M059J (cell line): Measurements from ENCODE around the gene RASGRF2. TPM values are rescaled to one million over a fixed set of nuclear protein-coding genes. Genes with fewer than 3 reads are reported as not detected.

Experiments
- DNase-seq: peaks from one replicate; pipeline ENCODE4 v3.0.0-alpha.2; 2012; ENCODE audit warnings: low read depth
- total RNA-seq: library from RNA; depleted of rRNA; stranded (reverse); fragments of >200 nt; shearing (Covaris generic); gene quantifications from 2 replicates; pipeline ENCODE4 v1.2.3, GENCODE V29; 2014

Gene RASGRF2
- total RNA-seq, 1 experiment from 2014 or later = 2.3 TPM

- peak; percentile 18 for DNase-seq
Measured at GRCh38 chr5:80985600-80986228, 25.6 kb downstream of the RASGRF2 start.

DNA sequence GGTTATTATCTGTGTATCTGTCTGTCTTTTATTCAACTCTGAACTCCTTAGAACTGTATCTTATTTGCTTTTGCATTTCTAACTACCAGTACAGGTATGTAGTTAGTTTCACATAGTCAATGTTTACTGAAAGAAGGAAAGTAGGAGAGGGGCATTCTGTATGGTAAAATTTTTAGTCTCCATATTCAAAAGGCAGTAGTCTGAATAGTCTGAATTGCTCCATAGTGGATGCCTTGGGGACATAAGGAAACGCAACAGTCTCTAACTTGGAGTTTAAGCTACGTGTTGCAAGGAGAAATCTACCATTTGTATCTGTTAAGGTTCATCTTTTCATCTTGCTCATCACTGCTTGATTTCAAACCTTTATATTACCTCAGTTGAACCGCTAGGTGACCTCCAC is 26.2 kb downstream of the RASGRF2 start:
- no peak for DNase-seq

- DNase-seq = no peak
Measured at GRCh38 chr5:80987078-80987766, 27.1 kb downstream of the RASGRF2 start.

GRCh38 chr5:80988419-80988935 is 28.3 kb downstream of the RASGRF2 start:
- no peak for DNase-seq

DNA sequence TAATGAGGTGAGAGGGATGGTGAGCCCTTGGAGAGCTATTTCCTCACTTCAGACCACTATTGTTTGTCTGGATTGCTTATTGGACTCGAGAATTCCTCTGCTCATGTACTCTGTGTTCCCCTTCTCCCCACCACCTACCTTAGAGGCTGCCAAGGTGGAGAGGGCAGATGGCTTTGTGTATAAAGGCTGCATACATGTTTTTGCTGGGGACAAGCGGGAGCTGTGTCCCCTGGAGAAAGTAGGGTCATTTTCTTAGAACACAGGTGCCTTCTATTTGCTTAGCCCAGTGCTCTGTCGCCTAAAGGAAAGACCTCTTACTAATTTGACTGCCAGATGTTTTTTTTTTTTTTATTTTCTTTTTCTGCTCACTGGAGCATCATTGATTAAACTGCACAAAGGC is 29.7 kb downstream of the RASGRF2 start:
- DNase-seq = no peak

DNA sequence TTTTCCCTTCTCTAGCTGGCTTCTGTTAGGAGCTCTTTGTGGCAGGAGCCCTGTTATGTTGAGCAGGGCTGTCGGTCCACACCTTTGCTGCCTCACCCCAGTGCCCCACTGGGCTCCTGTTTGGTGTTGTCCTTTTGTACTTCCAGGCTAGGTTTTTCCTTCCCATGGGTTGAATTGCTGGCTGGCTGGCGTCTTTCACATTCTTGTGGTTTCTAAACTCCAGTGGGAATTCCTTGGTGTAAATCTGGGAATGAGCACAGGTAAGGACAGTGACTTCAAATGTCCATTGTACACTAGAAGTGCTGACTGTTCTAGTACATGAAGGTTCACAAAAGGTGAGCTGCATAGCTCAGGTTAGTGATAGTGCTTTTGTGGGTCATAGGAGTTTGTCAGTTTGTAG is 30.4 kb downstream of the RASGRF2 start:
- peak; percentile 59 for DNase-seq

DNA sequence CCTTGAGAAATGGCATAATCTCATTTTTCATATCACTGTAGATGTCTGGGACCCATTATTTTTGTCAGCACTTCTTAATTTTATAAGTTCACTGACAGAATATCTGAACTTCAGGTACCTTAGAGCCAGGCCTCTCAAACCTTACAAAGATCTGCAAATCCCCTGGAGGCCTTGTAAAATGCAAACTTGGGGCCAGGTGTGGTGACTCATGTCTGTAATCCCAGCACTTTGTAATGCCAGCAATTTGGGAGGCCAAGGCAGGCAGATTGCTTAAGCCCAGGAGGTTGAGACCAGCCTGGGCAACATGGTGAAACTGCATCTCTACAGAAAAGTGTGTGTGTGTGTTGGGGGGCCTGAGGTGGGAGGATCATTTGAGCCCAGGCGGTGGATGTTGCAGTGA is 30.8 kb downstream of the RASGRF2 start:
- DNase-seq = peak; percentile 80

DNA sequence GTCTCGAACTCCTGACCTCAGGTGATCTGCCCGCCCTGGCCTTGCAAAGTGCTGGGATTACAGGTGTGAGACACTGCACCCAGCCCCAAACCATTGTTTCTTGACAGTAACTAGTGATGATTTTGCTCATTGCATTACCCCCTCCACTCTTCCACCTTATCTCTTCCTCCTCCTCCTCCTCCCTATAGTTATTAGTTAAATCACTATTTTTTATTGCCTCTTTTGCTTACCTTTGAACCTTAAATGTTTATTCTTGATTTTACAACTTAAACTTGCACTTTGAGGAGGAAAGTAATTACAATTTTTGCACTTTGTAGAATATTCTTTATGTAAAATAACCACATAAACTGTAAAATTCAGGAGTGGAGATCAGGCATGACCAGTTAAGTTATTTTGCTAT is 35.7 kb downstream of the RASGRF2 start:
- DNase-seq = no peak

DNA sequence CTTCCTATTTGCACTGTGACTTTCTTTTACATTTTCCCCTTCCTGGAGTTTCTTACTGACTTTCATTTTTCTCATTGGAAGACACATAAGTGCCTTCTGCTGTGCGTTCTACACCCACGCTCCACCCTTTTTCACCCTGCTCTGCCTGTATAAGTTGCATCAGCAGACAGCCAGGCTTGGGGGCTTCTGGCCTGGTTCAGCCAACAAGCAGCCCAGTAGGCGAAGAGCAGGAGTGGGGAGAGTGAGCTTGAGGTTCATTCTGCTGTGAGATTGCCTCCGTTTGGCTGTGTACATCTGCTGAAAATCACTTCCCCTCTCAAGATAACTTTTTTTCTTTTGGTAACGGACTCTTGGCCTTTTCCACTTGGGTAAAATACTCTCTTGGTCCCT is 38.4 kb downstream of the RASGRF2 start:
- DNase-seq = no peak

GRCh38 chr5:81003811-81004386 is 43.7 kb downstream of the RASGRF2 start:
- no peak for DNase-seq

GRCh38 chr5:81005708-81006107 is 45.5 kb downstream of the RASGRF2 start:
- no peak for DNase-seq

- DNase-seq = no peak
Measured at GRCh38 chr5:81006231-81006630, 46.1 kb downstream of the RASGRF2 start.

GRCh38 chr5:81006947-81007636 is 46.9 kb downstream of the RASGRF2 start:
- DNase-seq = no peak

DNA sequence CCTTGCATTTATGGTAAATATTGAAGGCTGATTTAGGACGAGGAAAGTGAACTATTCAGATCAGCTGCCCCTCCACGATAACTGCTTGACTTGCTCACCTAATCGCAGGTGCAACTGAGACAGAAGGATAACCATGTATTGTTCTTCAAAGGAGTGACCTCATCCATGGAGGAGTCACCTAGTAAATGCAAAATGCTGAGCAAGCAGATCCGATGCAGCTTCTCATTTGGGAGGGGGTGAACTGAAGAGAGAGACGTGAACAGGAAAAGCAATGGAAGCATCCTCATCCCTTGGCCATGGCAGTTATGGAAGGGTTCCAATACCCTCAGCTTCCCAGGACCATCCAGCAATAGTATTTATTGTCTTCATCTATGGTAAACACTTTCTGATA is 47.5 kb downstream of the RASGRF2 start:
- no peak for DNase-seq

GRCh38 chr5:81010336-81011169 is 50.4 kb downstream of the RASGRF2 start:
- no peak for DNase-seq

DNA sequence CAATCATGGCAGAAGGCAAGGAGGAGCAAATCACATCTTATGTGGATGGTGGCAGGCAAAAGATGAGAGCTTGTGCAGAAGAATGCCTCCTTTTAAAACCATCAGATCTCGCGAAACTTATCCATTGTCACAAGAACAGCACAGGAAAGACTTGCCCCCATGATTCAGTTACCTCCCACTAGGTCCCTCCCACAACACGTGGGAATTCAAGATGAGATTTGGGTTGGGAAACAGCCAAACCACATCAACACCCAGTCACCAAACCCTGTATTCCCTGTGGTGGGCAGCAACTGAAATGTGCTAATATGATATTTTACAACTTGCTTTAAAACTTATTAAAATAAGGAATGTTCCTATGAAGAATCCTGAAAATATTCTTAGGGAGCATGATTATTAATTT is 54.2 kb downstream of the RASGRF2 start:
- peak; percentile 33 for DNase-seq

DNA sequence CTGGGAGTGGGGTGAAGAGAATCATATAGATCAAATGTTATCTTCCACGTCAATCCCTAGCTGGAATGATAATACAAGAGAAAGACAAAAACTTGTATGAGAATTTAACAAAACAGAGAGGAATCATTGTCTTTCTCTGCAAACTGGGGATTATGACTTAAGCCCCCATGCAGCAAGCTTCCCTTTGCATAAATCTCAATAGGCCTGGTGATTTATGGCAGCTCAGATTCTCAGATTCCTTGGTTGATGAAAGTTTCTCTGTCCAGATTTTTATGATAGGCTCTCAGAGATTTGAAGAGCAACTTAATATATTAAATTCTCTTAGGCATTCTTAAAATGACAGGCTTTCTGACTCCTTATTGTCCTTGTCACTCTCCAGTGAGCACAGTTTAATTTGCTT is 56.0 kb downstream of the RASGRF2 start:
- DNase-seq = no peak

DNA sequence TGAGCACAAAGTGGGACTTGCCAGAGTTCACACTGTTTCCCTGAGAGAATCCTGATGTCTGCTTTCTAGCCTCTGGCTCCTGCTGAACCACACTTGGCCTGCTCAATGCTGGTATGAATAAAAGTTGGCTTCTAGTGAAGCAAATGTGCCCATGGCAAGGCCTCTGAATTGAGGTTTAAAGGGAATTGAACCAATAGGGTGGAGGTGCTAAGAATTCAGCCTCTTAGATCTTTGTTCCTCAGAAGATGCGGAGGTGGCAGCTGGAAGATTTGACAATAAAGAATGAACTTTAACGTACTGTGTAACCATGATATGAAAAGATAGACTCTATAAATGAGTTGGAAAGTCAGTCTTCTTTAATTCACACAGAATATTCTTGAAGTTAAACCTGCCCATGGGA is 57.2 kb downstream of the RASGRF2 start:
- DNase-seq = no peak

GRCh38 chr5:81018608-81019007 is 58.4 kb downstream of the RASGRF2 start:
- DNase-seq = peak; percentile 75

GRCh38 chr5:81019748-81020147 is 59.6 kb downstream of the RASGRF2 start:
- no peak for DNase-seq

- DNase-seq = peak; percentile 79
Measured at GRCh38 chr5:81020478-81021167, 60.5 kb downstream of the RASGRF2 start.
